Pancreas (tissue), 10 donors: ENCODE data around the gene PRB4. TPM values are rescaled to one million over a fixed set of nuclear protein-coding genes. Genes with fewer than 3 reads are reported as not detected.
"Not testable (repeated sequence)": the region's sequence is repeated elsewhere in the genome, so short reads cannot be mapped to it uniquely, and the experiment has no call there.

Experiments used
- ATAC-seq, 4 donors: fragments of 200-7000 bp; cut with Tn5 transposase; one replicate each; pipeline versions ENCODE4 v1.8.0 to v1.9.1; 2020; ENCODE audit warnings: mild to moderate bottlenecking in 4 of 4, moderate library complexity in 4 of 4
- DNase-seq, 6 donors: peaks; one replicate each; pipeline ENCODE4 v3.0.0-alpha.2; 2020
- FAIRE-seq: peaks from 2 replicates; lab custom pipeline; 2012; peaks lifted over from hg19 to GRCh38; lab: Jason Lieb, UNC
- H3K27ac ChIP-seq, 4 donors: fragments of 200-600 bp; sonication (generic); 1 replicate in 3 of 4; 2 replicates in 1 of 4; pipeline versions ENCODE4 v1.5.0 to v1.8.0; 2020
- H3K27me3 ChIP-seq, 4 donors: fragments of 200-600 bp; one replicate each; pipeline ENCODE4 v1.8.0; 2021
- H3K36me3 ChIP-seq, 3 donors: fragments of 200-600 bp; sonication (generic) in 1 of 3; one replicate each; pipeline versions ENCODE4 v1.5.0 to v1.8.0; 2020 to 2021
- H3K4me1 ChIP-seq, 3 donors: fragments of 200-600 bp; one replicate each; pipeline ENCODE4 v1.8.0; 2021
- H3K4me3 ChIP-seq, 4 donors: fragments of 200-600 bp; sonication (generic) in 2 of 4; one replicate each; pipeline versions ENCODE4 v1.5.0 to v1.8.0; 2020 to 2021
- H3K9me3 ChIP-seq, 4 donors: fragments of 200-600 bp; one replicate each; pipeline ENCODE4 v1.8.0; 2021
- WGBS, 2 donors: extraction: QIAGEN DNeasy Blood & Tissue Kit; methylation state at CpG; one replicate each; pipeline ENCODE4 v1.1.7; 2013; 5-methylcytosine and 5-hydroxymethylcytosine counted together
- intact Hi-C, 3 donors: fragments of 100-400 bp; cut with DNase I; formaldehyde crosslinking; loops; one replicate each; pipeline versions ENCODE4 v1.11.1 to v1.14.2; 2022
- polyA plus RNA-seq, 2 donors: library from polyadenylated mRNA; stranded (reverse); fragments of 200-250 nt; gene quantifications; one replicate each; pipeline ENCODE4 v1.2.3, GENCODE V29; 2013
- total RNA-seq, 6 donors: library from RNA; stranded (reverse); fragmentation: NEBNext Ultra II Directional in 4 of 6; extraction: Animal tissue kit (Norgen Biotek cat#: 25700) in 4 of 6; gene quantifications; one replicate each; pipeline versions ENCODE4 v1.2.1 to v1.2.4, GENCODE V29; 2021 to 2023
- TF ChIP-seq, protein P1 (sequence below), 4 donors: fragments of 200-600 bp; sonication (generic) in 3 of 4; IDR thresholded peaks; one replicate each; pipeline versions ENCODE4 v1.5.0 to v1.8.0; 2021; ENCODE audit warnings: antibody characterized with exemption in 4 of 4
- donor health status: healthy with polysubstance abuse.
- donor health status: DM: no; HTN: no; CAD: no; lungs with moderate emphysema.
- donor health status: DM: no; HTN: no; CAD: no.
- donor health status: control.
- donor health status: control.
- donor health status: Bipolar disorder and iron deficiency.
- donor health status: DM: yes; HTN: yes; CAD: no.
- donor health status: DM: no; HTN: no; CAD: no.
- donor health status: DM: no; HTN: no; CAD: no.
- donor health status: DM: yes; HTN: yes; CAD: no.

Gene PRB4
- total RNA-seq: not detected
- polyA plus RNA-seq: not detected

DNA sequence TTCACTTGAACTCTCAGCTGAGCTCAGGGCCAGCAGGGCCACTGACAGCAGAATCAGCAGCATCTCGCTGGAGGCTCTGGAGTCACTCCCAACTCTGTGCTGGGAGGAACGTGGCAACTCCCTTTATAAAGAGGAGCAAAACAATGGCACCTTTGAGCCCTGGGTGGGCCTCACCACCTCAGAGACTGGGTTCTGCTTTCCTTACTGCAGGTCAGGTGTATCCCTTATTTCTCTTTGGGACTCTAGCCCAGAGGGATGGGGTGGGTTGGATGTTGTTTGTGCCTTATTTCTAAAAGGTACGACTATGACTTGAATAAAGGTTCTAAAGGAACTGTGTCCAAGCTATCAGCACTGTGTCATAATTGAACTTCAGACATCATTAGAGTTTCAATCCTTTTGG is at the start of gene PRB4:
Gene PRB4, minus strand, starts transcription at position 101 of the 400 bp plus-strand sequence. Its CDS starts 38 bp downstream, at position 63.
- ATAC-seq: no peak
- DNase-seq: no peak
- TF ChIP-seq, protein P1, sequence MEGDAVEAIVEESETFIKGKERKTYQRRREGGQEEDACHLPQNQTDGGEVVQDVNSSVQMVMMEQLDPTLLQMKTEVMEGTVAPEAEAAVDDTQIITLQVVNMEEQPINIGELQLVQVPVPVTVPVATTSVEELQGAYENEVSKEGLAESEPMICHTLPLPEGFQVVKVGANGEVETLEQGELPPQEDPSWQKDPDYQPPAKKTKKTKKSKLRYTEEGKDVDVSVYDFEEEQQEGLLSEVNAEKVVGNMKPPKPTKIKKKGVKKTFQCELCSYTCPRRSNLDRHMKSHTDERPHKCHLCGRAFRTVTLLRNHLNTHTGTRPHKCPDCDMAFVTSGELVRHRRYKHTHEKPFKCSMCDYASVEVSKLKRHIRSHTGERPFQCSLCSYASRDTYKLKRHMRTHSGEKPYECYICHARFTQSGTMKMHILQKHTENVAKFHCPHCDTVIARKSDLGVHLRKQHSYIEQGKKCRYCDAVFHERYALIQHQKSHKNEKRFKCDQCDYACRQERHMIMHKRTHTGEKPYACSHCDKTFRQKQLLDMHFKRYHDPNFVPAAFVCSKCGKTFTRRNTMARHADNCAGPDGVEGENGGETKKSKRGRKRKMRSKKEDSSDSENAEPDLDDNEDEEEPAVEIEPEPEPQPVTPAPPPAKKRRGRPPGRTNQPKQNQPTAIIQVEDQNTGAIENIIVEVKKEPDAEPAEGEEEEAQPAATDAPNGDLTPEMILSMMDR (IDR thresholded peaks at IDR 0.05): no peak
- Histone ChIP-seq H3K27me3 (no peaks in the 10 kb centered on the region), H3K4me3 (no peak within 1 kb of the TSS), H3K36me3 (no peaks in the 10 kb centered on the region), H3K9me3 (no peaks in the 10 kb centered on the region), H3K27ac (no peak within 1 kb of the TSS), H3K4me1 (no peaks in the 10 kb centered on the region)
- no peak for FAIRE-seq
- intact Hi-C loops: no loop called here
- 65 to 70% methylated on average over 3 of the region's 3 CpGs for WGBS, 2 donors

DNA sequence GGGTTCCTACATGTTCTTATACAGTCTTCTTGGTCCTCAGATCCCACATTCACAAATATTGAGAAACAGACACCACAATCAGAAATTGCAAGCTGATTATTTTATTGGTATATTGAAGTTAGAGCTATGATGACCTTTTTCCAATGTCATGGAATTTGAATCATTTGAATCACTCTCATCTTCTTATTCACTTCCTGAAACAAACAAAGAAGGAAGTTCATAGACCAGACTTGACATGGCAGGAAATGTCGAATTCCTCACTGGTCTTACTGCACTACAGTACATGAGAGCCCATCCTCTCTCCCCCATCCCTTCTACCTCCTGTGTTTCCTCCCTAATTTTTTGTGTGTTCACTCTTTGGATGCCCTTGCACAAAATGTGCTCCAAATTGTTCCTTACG is 41.5 kb upstream of the PRB4 start:
- H3K4me1 ChIP-seq, DNase-seq, H3K4me3 ChIP-seq, FAIRE-seq, H3K9me3 ChIP-seq, ATAC-seq, intact Hi-C loops, H3K36me3 ChIP-seq, H3K27ac ChIP-seq, H3K27me3 ChIP-seq: not testable (repeated sequence)
- 86 to 89% methylated on average over 1 to 2 of the region's 2 CpGs for WGBS, 2 donors

DNA sequence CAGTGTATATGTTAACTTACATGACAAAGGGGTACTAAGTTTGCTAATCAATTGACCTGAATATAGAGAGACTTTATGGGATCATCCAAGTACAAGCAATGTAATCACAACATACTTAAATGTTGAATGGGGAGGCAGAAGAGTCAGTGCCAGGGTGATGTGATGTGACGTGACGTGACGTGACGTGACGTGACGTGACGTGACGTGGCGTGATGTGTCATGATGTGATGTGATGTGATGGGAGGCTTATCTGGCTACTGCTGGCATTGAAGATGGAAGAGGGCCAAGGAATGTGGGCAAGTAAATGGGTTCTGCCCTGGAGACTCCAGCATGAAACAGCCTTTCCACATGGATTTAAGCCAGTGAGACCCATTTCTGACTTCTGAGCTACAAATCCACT is 38.2 kb upstream of the PRB4 start:
- WGBS, 2 donors: 90 to 91% methylated on average over 9 of the region's 9 CpGs
- DNase-seq: no peak
- TF ChIP-seq, protein P1 (IDR thresholded peaks at IDR 0.05): no peak

DNA sequence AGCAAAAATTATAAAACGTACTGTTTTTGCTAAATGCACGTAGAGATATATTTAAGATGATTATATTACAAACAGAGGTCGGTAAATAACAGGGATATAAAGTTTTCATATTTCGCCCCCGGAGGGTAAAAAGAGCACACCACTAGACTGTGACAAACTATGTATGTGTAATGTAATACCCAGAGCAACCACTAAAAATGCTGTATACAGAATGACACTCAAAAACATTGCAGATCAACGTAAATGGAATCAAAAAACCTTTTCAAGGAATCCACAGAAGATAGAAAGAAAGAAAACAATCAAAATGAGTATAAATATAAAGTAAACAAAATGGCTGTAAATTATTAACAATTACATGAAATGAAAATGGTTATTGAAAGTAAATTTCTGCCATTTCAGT is 37.6 kb upstream of the PRB4 start:
- intact Hi-C loops: no loop called here
- Histone ChIP-seq H3K4me3 (no peak overlapping the region), H3K36me3 (no peaks in the 10 kb centered on the region), H3K27me3 (no peaks in the 10 kb centered on the region), H3K27ac (no peak overlapping the region), H3K4me1 (no peaks in the 10 kb centered on the region), H3K9me3 (no peaks in the 10 kb centered on the region)
- DNase-seq (no peak), ATAC-seq (no peak), FAIRE-seq (no peak)
- 71 to 77% methylated on average over 6 of the region's 6 CpGs for WGBS, 2 donors
- TF ChIP-seq, protein P1 (IDR thresholded peaks at IDR 0.05): no peak

More for the DNA sequence above, 38.2 kb upstream of the PRB4 start:
- Histone ChIP-seq H3K9me3 (no peaks in the 10 kb centered on the region), H3K4me1 (no peaks in the 10 kb centered on the region), H3K4me3 (no peak overlapping the region), H3K27ac (no peak overlapping the region), H3K36me3 (no peaks in the 10 kb centered on the region), H3K27me3 (no peaks in the 10 kb centered on the region)
- FAIRE-seq (no peak), ATAC-seq (no peak)
- intact Hi-C loops: no loop called here

DNA sequence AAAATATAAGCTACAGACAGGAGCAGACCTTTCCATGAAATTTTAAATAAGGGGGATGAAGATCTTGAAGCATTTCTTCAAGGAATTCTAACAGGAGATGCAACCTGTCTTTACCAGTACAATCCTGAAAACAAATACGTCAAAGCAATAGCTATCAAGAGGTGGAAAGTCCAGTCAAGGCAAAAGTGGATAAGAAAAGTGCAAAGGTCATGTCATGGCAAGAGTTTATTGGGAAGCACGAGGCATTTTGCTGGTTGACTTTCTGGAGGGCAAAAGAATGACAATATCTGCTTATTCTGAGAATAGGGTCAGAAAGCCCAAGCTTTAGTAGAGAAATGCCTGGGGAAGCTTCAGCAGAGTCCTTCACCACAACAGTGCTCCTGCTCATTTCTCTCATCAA is 34.3 kb upstream of the PRB4 start:
- Histone ChIP-seq H3K27me3 (no peaks in the 10 kb centered on the region), H3K36me3 (no peaks in the 10 kb centered on the region), H3K9me3 (no peaks in the 10 kb centered on the region), H3K4me3 (no peak overlapping the region), H3K4me1 (no peaks in the 10 kb centered on the region), H3K27ac (no peak overlapping the region)
- WGBS, 2 donors: 23 to 39% methylated on average over 2 of the region's 2 CpGs
- intact Hi-C loops: no loop called here
- TF ChIP-seq, protein P1 (IDR thresholded peaks at IDR 0.05): no peak
- DNase-seq: no peak
- ATAC-seq: no peak
- FAIRE-seq: no peak
